HG02840 (cell line): ENCODE data around the gene CAMKMT.

Experiments used
- ATAC-seq: cut with Tn5 transposase; IDR thresholded peaks from one replicate; pipeline ENCODE4 v1.9.1; 2021; ENCODE audit warnings: mild to moderate bottlenecking, moderate library complexity, moderate number of reproducible peaks; ENCODE audit not compliant: unreplicated experiment, low FRiP score

CAMKMT gene

DNA sequence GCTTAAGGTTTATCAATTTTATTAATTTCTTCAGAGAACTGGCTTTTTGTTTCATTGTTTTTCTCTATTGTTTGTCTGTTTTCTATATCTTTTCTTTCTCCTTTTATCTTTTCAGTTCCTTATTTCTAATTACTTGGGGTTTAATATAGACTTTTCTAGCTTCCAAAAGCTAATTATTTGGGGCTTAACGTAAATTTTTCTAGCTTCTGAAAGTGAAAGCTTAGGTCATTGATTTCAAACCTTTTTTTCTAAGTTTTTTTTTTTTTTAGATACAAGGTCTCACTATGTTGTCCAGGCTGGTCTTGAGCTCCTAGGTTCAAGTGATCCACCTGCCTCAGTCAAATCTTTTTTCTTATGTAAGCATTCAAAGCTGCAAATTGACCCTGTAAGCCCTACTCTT lies 266.6 kb downstream of the CAMKMT start:
- ATAC-seq = no peak

DNA sequence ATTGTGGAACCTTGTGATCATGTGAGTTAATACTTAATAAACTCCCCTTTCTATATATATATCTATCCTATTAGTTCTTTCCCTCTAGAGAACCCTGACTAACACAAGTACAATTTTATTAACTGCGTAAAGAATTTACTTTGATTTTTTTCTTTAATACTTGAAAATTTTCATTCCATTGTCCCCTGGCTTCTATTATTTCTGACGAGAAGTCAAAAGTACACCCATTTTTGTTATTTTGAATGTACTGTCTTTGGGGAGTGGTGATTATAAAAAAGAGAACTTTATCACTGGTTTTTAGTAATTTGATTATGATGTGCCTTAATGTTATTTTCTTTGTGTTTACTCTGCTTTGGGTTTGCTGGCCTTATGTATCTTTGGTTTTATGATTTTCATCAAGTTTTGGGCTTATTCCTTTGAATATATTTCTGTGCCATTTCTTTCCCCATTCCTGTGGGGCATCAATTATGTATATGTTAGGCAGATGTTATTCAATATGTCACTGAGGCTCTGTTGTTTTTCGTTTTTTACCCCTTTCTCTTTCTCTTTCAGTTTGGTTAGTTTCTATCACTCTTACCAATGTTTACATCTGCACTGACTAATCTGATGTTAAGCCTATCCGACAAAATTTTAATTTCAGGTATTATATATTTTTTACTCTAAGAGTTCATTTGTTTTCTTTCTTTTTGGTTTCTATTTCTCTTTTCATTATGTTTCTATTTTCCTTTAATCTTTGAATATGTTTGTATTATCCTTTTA lies 271.4 kb downstream of the CAMKMT start:
- no peak for ATAC-seq

DNA sequence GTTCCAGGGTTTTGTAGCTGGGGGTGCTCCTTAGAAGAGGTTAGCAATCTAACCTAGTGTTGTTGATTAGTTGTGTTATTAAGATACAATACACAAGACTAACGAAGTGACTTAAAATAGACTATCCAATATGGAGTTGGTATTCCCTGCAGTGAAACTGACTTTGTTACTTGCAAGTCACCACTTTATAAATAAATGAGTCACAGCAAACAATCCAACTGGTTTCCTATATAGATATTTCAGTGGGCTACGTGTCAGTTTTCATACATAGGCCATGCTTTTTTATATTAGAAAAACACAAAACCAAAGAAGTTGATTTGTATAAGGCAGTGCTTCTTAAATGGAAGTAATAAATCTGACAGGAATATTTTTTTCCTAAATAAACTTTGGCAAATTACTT lies 274.0 kb downstream of the CAMKMT start:
- no peak for ATAC-seq

DNA sequence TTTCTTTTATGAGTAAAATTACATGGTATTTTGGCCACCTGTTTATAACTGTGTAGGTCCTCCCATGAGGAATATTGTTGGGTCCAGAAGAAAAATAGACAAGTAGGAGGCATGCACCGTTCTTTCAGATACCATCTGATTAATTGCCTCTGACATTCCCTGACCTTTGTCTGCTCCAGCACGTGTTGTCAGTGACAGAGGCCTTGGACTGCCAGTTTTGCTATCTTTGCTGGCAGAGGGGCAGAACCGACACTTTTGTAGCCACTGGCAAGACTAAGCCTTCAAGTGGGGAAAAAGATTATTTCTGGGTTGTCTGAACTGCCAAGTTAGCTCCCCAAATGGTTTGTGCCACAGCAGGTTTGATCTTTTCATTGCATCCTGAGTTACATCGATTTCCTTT lies 276.9 kb downstream of the CAMKMT start:
- ATAC-seq = no peak

DNA sequence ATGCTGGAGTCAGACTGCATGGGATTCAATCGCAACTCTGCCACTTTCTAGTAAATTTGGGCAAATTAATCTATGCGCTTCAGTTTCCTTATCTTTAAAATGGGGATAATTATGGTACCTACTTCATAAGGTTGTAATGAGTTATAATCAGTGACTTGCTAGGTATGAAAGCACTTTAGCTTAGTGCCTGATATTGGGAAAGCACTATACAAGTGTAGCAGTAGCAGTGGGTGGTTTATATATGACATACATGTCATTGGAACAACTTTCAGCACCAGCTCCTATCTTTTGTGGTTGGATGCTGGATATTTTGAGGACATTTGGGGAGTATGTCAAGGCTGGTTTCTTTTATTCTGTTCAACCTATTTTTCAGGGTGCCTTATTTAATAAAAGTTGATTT lies 277.7 kb downstream of the CAMKMT start:
- no peak for ATAC-seq

DNA sequence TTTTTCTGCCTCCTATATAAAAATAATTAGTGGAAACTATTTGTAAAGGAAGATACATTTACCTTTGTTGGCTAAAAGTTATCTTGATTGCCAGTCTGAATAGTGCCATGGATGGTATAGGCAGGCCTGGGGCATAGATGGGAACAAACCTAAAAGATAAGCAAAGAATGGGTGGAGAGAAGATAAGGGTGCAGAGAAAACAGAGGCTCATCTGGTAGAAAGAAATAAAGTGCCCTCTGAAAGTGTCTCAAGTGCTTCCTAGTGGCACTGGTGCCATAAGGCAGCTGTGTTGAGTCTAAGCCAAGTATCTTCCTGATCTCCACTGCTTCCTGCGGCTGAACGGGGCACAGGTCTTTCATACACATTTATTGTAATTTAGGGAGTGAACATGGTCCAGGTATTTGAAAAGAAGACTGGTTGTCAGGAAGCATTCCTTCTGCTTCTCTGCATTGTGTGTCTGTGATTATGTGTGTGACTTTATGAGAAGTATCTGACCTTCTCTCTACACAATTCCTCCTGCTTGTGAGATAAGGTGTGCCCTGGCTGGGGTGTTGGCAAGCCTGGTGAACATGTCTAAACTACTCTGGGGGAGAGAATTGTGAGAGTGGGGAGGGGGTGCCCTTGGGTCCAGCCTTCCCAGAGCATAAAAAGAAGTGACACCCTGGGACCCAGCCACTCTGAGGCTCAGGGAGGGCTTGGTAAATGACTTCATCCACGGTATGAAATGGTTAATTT lies 280.5 kb downstream of the CAMKMT start:
- ATAC-seq = no peak

DNA sequence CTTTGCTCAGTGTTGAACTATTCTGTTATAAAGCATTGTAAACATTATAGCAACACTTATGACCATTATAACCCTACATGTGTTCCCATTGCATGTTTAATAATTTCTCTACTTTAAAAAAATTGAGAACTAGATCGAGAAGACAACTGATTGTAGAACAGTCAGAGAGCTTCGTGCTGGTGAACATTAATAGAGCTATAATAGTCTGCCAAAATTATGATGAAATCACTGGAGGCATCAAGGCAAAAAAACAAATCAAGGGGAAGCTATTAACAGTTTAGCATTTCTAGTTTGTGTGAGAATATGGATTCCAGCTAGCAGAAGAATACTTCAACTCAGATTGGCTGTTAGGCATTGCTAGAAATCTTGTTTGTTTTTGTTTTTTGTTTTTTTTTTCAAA lies 284.2 kb downstream of the CAMKMT start:
- no peak for ATAC-seq

DNA sequence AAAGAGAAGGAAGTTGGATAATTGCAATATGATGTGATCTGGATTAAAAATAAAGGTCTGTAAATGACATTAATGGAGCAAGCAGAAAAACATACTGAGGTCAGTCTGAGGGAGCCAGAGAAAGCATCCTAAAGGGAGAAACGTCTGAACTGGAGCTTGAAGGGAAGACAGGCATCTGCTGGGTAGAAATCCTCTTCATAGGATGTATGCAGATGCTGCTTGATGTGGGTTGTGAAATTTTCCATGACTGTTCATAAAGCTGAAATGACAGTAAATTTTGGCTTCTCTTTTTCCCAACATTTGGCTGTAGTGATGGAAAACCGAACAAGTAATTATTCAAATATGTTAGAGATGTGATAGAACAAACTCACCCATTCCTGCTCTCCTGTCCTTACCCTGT lies 287.6 kb downstream of the CAMKMT start:
- no peak for ATAC-seq

DNA sequence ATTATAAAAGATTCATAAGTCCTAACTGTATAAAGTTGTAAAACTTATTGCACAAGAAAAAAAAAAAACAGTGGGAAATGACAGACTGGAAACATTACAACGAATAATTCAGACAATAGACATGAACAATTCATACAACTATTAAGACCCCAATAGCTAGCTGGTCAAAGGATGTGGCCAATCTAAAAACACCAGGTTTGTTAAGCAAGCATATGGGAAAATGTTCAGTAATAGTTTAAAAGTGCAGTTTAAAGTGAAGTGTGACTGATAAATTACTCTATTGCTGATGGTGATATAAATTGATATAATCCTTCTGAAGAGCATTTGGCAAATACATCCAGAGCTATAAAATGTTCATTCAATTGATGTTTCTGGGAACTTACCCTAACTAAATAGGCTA lies 289.0 kb downstream of the CAMKMT start:
- no peak for ATAC-seq

DNA sequence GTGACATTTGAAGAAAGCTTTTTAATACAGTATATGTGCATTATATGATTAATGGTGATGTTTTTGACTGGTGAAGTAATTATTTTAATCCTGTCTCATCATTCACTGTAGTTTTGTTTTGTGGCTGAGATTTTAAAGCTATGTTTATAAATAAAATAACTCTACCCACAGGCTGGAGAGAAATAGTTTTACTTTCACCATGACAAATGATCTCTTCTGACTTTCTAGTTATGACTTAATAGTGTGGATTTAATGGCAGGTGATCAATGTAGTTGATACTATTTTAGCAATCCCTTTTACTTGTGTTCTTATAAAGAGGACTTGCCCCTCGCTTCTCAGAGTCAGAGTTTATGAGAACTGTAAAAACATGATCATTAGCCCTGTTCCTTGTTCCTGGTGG lies 290.2 kb downstream of the CAMKMT start:
- ATAC-seq = no peak

DNA sequence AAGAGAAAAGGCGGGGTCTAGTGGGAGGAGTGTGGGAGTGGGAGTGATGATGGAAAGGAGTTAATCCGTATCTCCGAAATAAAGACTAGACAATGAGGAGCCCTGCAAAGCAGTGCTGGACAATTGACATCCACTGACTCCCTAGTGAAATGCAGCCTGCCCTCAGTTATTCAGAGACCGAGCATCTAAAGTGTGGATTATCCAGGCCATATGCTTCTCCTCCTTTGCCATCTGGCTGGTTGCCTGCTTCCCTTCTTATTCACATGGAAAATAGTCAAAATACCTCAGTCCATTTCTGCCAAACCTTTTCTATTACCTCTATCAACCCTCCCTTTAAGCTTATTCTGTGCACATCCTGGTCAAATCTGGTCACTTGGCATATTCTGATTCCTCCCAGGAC lies 291.0 kb downstream of the CAMKMT start:
- ATAC-seq = no peak

DNA sequence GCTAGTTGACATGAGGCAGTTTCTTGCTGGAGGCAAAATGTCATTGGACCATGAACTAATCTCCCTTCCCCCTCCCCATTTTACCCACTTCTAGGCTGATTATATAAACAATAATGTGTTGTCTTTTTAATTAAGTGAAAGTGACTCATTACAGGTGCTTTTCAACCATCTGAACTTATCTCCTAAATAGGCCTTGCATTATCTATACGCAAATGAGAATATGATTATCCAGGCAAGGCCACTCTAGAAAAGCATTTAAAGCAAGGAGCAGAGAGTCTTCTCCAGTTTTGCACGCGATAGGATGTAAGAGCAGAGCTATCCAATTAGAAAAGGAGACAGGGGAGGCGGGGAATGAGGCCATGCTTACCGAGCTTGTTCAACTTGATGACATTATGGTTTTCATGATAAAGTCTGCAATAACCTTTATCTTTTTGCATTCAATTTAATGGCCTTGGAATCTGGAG lies 293.7 kb downstream of the CAMKMT start:
- ATAC-seq = no peak

DNA sequence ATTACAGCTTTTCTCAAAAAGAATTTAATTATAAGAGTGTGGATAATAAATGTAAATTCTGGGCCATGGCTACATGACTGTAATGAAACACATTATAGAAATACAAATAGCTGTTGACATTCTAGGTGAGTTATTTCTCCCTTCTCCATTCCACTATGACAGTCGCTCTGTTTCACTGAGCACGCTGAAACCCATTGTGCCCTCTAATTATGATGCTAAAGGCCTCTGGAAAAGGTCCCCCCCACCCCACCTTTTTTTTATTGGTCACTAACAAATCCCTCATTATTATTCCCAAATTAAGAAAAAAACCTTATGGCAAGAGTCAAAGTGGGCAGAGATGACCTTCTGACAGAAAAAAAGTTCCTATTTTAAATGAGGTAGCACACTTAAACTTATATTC lies 294.7 kb downstream of the CAMKMT start:
- ATAC-seq = no peak

DNA sequence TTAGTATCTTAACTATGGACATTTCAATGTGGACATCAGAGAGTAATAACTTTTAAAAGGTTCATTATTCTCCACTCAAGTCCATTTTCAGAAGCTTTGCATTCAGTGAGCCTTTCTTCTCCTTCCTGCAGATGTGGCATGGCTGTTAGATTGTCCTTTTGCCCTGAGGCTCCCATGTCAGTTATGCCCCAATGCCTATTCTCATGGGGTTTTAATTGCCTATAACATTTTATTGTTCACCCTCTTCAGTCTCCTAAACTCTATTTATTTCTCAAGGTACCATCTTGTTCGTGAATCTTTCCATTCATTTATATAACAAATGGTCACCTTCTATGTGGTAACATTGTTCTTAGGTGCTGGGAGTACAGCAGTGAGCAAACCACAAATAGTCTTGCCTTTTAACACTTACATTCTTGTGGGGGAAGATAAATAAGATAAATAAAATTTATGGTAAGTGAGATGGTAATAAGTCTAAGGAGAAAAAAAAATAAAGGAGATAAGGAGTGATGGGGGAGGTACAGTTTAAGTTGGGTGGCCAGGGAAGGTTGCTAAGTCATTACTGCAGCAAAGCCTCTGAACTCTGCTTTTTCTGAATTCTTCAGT lies 301.8 kb downstream of the CAMKMT start:
- no peak for ATAC-seq

DNA sequence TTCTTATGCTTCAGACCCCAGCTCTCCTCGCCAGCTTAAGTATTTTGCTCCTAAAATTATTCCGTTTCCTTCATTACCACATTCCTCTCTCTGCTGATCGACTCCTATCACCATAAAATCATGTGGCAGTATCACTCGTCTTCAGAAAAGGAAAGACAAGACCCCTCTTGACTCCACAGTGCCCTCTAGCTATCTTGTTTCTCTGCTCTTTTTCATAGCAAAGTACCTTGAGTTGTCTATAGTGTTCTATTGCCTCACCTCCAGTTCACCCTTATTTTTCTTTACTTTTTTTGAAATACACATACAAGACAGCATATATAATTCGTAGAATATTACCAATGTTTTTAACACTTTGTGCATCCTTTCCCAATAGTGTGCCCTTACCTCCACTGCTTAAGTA lies 306.6 kb downstream of the CAMKMT start:
- ATAC-seq = no peak

DNA sequence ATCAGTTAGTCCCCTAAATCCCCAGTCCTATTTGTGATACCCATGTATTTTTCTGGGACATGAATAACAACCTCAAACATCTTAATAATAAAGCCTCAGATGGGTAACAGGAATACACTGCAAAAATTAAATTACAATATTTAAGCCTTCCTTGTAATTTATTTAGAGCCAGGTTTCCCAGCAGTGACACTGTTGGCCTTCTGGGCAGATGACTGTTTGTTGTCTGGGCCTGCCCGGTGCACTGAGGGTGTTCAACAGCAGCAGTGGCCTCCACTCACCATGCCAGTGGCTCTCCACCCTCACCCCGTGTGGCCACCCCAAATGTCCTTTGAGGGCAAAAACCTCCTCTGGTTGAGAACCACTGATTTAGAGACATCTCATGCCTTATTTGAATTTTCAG lies 309.5 kb downstream of the CAMKMT start:
- no peak for ATAC-seq

DNA sequence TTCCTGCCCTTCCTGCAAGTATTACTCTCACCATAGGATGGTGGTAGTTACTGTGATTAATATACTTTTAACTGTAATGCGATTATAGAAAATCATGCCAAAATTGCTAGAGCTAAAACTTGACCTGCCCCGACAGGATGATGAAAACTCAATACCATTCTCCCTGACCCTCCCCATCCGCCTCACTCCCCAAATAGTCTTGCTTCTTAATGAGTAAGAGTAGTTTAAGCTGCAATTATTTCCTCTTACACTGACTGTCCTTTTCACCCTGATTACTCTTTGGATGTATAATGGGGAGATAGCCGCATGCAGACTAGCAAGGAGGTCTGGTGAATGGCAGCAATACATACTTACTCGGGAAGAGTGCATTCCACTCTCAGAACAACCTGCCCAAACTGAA lies 310.2 kb downstream of the CAMKMT start:
- ATAC-seq = no peak

DNA sequence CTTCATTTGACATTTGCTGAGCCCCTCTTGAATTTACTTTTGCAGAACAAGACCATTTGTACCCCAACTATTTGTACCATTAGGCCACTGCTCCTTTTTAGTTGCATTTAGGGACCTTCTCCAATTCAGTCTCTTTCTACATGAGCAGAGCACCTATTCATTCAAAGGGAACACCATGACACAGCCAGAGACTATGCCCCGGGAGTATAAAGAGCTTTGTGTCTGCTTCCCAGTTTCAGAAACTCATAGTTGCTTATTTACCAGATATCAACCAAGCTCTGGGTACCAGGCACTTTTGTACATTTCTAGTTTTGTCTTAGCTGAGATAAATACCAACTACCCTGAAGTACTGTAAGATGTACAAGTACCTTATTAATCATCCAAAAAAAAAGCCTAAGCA lies 310.7 kb downstream of the CAMKMT start:
- no peak for ATAC-seq

DNA sequence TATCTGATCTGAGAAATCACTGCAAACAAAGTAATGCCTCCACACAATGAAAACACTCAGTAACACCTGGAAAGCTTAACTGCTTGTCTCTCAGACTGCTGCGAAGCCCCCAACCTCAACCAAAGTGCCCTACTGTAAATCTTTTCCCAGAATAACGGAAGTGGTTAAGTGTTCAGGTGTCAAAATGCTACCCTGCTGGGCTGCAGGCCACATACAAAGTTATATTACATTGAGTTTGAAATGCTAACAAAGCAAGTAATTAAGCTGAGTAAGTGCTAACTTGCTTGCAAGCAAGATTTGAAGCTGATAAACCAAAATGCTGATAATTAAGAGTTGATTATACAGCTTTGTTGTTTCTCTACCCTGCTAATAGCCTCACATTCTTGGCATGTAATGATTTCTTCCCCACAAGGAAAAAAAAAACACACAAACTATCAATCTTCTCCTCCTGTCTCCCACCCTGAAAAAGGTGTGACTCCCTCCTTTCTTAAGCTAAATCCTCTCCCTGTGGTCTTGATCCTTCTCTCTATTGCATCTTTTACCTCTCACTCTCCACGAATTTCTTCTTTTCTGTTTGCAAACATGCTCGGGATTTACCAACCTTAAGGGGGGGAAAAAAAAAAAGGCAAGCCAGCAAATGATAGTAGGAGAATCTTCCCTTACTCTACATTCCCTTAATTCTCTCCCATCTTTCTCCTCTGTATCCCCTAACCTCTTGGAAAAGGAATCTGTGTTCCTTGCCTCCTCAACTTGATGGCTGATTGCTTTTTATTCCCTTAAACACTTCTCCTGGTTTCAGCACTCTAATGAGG lies 312.9 kb downstream of the CAMKMT start:
- ATAC-seq = no peak

DNA sequence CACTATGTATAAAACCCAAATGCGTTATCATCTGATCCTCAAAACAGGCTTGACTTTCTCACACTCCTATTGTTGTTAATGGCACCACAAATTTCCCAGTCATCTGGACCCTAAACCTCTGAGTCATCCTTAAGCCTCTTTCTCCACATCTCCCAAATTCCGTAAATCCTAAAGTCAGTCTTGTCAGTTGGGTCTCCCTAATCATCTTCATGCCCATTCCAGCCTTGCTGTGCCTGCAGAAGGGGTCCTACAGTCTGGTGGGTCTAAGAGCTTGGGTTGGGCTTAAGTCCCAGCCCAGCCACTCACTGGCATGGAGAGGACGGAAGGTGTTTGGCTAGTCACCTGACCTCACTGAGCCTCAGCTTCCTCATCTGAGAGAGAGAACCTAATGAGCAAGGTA lies 314.6 kb downstream of the CAMKMT start:
- no peak for ATAC-seq

DNA sequence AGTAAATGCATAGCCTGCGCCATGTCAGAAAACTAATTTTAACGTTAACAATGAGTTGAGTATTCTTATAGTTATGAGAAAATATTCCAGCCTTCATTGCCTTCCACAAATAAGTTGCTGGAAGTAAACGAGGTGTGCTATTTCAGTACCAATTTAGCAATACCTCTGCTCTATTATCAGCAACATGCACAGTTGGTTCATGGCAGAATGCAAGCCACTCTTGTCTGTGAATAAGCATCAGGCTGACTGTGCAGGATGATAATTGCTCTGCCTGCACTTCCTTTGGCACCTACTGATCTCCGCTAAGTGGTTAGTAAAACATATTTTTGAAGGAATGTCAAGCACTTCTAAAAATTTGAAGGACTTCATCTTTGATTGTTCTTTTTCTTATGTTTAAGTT lies 317.8 kb downstream of the CAMKMT start:
- no peak for ATAC-seq
